H1 (cell line): ENCODE data around the gene MED19. TPM values are rescaled to one million over a fixed set of nuclear protein-coding genes. Genes with fewer than 3 reads are reported as not detected.

Experiments used
- ASH2L ChIP-seq: fragments of 200-600, 300-600 bp; sonication (generic); IDR thresholded peaks from one replicate; pipeline ENCODE4 v1.7.1; 2017; ENCODE audit warnings: low read length
- CHD2 ChIP-seq: IDR thresholded peaks from 2 replicates; pipeline ENCODE4 v1.6.1; 2012; ENCODE audit warnings: low read length, improper control_type of control experiment
- CHD7 ChIP-seq: fragments of 300-600 bp; sonication (generic); IDR thresholded peaks from 2 replicates; pipeline ENCODE4 v1.7.1; 2012; ENCODE audit warnings: low read length, moderate library complexity, mild to moderate bottlenecking, inconsistent platforms; ENCODE audit not compliant: insufficient replicate concordance
- MAX ChIP-seq: IDR thresholded peaks from 2 replicates; pipeline ENCODE4 v1.6.1; 2012; ENCODE audit warnings: inconsistent platforms
- NANOG ChIP-seq: IDR thresholded peaks from 2 replicates; pipeline ENCODE4 v1.6.1; 2011; ENCODE audit warnings: low read length, low read depth, mild to moderate bottlenecking, inconsistent platforms; ENCODE audit not compliant: insufficient read depth, poor library complexity, severe bottlenecking
- RAD21 ChIP-seq, 2 experiments: IDR thresholded peaks in 1 of 2; conservative IDR thresholded peaks in 1 of 2; 2 replicates each; pipeline ENCODE4 v1.6.1; 2011; ENCODE audit warnings: low read depth in 2 of 2, low read length in 2 of 2, improper control_type of control experiment in 1 of 2, inconsistent platforms in 1 of 2, mild to moderate bottlenecking in 1 of 2, moderate library complexity in 1 of 2
- SP2 ChIP-seq: IDR thresholded peaks from 2 replicates; pipeline ENCODE4 v1.6.1; 2012; ENCODE audit warnings: mild to moderate bottlenecking, low read length, inconsistent platforms
- SP4 ChIP-seq: IDR thresholded peaks from 2 replicates; pipeline ENCODE4 v1.6.1; 2012; ENCODE audit warnings: low read length, inconsistent platforms
- SUZ12 ChIP-seq: fragments of 200-600 bp; sonication (generic); IDR thresholded peaks from 2 replicates; pipeline ENCODE4 v1.6.1; 2012; ENCODE audit warnings: mild to moderate bottlenecking, inconsistent platforms, low read length, moderate library complexity, mixed read lengths
- TBP ChIP-seq: IDR thresholded peaks from 2 replicates; pipeline ENCODE4 v1.6.1; 2011; ENCODE audit warnings: low read depth, low read length, improper control_type of control experiment
- polyA plus RNA-seq, 7 experiments: library from polyadenylated mRNA; depleted of rRNA in 3 of 7; stranded (reverse) in 5 of 7; unstranded in 2 of 7; fragments of >200 nt in 5 of 7; fragments of 200-250 nt in 2 of 7; gene quantifications; 1 replicate in 5 of 7; 2 replicates in 1 of 7; 4 replicates in 1 of 7; pipeline versions ENCODE4 v1.2.1 to v1.2.3, GENCODE V29; 2011 to 2013; ENCODE audit warnings: missing spikeins in 2 of 7, mixed read lengths in 2 of 7
- total RNA-seq: library from RNA; stranded (reverse); fragmentation: NEBNext Ultra II Directional; extraction: Animal tissue kit (Norgen Biotek cat#: 25700); gene quantifications from 2 replicates; pipeline ENCODE4 v1.2.1, GENCODE V29; 2021

Gene MED19
- total and polyA plus RNA-seq, 2 of the 8 experiments (the other 6 are each of a cell fraction or from before 2014, with no cell fraction given) = 19.4 to 35.4 TPM

- no peak for TF ChIP-seq CHD7
- TF ChIP-seq MAX = no peak
- TF ChIP-seq CHD2 = no peak
- TF ChIP-seq TBP = no peak
- TF ChIP-seq SP4 = no peak
- no peak for TF ChIP-seq NANOG
- TF ChIP-seq ASH2L = no peak
- no peak for TF ChIP-seq SP2
- TF ChIP-seq SUZ12 = no peak
- TF ChIP-seq RAD21 (IDR thresholded peaks at IDR 0.05 in 1 of 2, conservative IDR thresholded peaks at IDR 0.05 in 1 of 2; ENCODE audit: low read depth in 2 of 2, low read length in 2 of 2) = no peak
These were observed 52.3 kb downstream of the MED19 start (continued) for GRCh38 chr11:57659669-57660068.
